Measurements from ENCODE around the gene KCND1.

GRCh38 chrX:48971249-48972219, at the start of gene KCND1:
- TF ChIP-seq POLR2A (IDR thresholded peaks at IDR 0.05) (no peak), CTCF (IDR thresholded peaks at IDR 0.05) (no peak)

Data from tibial nerve (tissue), 3 donors.